Erythroblast (primary cell): ENCODE results near the gene STYXL1.

Source experiments
- GATA1 ChIP-seq: IDR thresholded peaks from 2 replicates; pipeline ENCODE4 v1.6.1; 2011; ENCODE audit warnings: low read depth, mild to moderate bottlenecking, control low read depth, low read length, moderate library complexity
- POLR2A ChIP-seq: IDR thresholded peaks from 2 replicates; pipeline ENCODE4 v1.6.1; 2011; ENCODE audit warnings: mild to moderate bottlenecking, low read length

GRCh38 chr7:75951506-75951905, 96.3 kb downstream of the STYXL1 start:
- no peak for TF ChIP-seq POLR2A
- TF ChIP-seq GATA1: no peak
